ENCODE data around the gene PATJ.

DNA sequence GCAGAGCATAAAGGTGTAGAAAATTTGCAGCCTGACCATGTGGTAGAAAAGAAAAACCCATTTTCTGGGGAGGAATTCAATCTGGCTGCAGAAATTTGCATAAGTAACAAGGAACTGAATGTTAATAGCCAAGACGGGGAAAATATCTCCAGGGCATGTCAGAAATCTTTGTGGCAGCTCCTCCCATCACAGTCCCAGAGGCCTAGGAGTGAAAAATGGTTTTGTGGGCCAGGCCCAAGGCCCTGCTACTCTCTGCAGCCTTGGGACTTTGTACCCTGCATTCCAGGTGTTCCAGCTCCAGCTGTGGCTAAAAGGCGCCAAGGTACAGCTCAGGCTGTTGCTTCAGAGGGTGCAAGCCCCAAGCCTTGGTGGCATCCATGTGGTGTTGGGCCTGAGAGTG lies 152.9 kb downstream of the PATJ start:
- TF ChIP-seq, protein P1, sequence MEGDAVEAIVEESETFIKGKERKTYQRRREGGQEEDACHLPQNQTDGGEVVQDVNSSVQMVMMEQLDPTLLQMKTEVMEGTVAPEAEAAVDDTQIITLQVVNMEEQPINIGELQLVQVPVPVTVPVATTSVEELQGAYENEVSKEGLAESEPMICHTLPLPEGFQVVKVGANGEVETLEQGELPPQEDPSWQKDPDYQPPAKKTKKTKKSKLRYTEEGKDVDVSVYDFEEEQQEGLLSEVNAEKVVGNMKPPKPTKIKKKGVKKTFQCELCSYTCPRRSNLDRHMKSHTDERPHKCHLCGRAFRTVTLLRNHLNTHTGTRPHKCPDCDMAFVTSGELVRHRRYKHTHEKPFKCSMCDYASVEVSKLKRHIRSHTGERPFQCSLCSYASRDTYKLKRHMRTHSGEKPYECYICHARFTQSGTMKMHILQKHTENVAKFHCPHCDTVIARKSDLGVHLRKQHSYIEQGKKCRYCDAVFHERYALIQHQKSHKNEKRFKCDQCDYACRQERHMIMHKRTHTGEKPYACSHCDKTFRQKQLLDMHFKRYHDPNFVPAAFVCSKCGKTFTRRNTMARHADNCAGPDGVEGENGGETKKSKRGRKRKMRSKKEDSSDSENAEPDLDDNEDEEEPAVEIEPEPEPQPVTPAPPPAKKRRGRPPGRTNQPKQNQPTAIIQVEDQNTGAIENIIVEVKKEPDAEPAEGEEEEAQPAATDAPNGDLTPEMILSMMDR (IDR thresholded peaks at IDR 0.05): no peak
- no peak for TF ChIP-seq POLR2A (IDR thresholded peaks at IDR 0.05)

Measured in esophagus squamous epithelium (tissue), 4 donors.